Stimulated activated CD4-positive, alpha-beta T cell treated with anti-CD3 and anti-CD28 coated beads, Interleukin-12 subunit alpha, Interleukin-12 subunit beta, amount 100 ng/mL, for 48 hours (primary cell): ENCODE data around the gene PRRC2A.

Experiments used
- DNase-seq, 3 donors: peaks; one replicate each; pipeline ENCODE4 v3.0.0-alpha.2; 2020; ENCODE audit warnings: low read depth in 2 of 3, low spot score in 1 of 3

The PRRC2A gene

DNA sequence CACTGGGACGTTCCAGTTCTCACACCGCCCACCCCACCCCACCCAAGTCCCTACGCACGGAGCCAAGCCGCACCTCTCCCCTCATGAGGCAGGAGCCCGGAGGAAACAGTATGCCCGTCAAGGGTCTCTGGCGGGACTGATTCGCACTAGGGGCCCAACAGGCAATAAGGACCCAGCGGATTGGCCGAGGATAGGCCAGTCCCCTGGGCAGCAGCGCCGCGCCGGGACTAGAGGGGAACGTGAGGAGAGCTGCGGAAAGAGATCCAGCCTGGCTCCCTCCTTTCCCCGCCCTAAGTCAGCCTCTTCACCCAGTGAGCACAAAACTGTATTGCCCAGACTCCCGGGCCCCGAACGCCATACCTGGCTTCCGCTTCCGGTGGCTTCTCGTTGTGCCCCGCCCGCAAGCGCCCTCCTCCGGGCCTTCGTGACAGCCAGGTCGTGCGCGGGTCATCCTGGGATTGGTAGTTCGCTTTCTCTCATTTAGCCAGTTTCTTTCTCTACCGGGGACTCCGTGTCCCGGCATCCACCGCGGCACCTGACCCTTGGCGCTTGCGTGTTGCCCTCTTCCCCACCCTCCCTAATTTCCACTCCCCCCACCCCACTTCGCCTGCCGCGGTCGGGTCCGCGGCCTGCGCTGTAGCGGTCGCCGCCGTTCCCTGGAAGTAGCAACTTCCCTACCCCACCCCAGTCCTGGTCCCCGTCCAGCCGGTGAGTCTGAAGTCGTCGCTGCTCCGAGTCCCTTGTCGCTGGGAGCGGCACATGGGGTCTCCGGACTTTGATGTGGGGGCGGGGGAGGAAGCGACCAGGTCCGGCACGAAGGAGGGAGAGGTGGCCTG lies 45.2 kb downstream of the PRRC2A start, which contains the start of gene CSNK2B:
Gene CSNK2B (plus strand): TSS at position 580 of the 836 bp plus-strand sequence. CDS start 752 bp downstream, outside the sequence.
- DNase-seq: peak; percentile 97 to 98 (median 97)

DNA sequence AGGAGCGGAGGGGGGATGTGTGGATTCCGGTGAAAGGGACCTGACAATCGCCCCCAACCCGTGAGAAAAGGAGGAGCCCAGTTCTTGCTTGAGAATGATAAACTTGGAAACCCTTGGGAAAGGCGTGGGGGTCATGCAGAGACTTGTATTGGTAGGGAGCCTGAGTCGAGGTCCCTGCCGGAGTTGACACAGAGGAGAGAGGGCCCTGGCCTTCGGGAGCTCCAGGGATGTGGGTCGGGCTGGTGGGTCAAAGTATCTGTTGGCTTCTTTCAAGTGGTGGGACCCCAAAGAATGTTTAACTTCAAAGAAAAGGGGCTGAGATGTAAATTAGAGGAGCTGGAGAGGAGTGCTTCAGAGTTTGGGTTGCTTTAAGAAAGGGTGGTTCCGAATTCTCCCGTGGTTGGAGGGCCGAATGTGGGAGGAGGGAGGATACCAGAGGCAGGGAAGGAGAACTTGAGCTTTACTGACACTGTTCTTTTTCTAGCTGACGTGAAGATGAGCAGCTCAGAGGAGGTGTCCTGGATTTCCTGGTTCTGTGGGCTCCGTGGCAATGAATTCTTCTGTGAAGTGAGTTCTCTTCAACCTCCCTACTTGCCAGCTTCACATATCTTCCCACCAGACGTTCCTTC lies 45.9 kb downstream of the PRRC2A start:
- DNase-seq: no peak

DNA sequence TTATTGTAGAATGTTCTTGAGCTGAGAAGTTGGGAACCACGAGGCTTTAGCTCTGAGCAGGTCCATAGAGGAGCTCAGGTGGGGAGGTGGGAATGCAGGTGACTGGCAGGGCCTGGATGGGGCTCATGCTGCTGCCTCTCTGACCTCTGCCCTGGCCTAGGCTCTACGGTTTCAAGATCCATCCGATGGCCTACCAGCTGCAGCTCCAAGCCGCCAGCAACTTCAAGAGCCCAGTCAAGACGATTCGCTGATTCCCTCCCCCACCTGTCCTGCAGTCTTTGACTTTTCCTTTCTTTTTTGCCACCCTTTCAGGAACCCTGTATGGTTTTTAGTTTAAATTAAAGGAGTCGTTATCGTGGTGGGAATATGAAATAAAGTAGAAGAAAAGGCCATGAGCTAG lies 49.2 kb downstream of the PRRC2A start, which contains the start of gene LY6G5B:
Gene LY6G5B (plus strand): TSS at position 301 of the 400 bp plus-strand sequence. CDS start 975 bp downstream, outside the sequence.
- DNase-seq: no peak

DNA sequence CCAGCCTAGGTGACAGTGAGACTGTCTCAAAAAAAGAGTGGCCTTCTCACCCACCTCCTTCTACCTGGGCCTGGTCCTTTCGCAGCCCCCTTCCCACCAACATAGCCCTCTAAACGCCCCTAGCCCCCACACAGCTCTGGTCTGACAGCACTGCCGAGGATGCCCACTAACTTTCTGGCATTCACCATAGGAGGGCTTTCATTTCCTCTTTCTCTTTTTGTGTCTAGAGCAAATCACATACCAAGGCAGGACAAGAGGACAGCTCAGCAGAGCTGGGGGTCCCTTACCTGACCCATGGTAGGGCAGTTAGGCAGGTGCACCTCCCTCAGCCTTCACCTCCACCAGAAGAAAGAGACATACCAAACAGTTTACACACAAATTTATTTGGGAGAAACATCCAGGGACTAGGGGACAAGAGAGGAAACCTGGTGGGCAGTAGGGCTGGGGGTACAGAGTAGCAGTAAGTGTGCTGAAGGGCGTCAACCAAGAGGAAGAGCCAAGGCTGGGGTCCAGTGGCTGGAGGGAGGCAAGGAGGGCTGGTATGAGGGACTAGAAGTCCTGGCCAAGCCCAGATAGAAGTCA lies 55.9 kb downstream of the PRRC2A start:
- DNase-seq: no peak

DNA sequence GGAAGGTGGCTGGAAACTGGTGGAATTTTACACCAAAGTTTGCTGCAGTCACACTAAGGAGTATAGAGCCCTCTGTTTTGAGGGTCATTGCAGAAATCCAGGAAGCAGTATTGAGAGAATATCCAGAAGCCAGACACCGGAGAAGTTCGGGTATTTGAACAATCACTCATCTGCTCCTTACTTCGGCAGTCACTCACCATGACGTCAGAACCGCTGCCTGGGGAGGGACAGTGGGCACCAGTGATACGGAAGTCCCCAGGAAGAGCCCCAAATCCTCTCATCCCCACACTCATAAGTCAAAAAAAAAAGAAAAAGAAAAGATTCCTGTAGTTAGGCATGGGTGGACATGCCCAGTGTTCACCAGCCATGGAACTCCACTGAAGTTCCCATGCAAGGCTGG lies 56.4 kb downstream of the PRRC2A start:
- no peak for DNase-seq

DNA sequence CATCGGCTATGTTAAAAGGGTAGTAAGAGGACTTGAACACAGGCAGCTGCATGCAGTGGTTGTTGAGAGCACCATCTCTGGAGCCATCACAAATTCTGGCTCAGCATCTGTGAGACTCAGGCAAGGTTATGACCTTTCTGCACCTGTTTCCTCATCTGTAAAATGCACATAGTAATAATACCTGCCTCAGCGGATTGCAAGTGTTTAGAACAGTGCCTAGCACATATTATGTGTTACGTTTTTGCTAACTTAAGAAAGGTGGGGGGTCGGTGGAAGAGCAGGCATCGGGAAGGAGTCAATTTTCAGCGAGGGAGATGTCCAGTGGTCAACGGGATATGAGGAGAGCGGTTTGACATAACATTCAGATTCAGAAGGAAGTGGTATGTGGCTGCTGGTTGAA lies 57.4 kb downstream of the PRRC2A start:
- DNase-seq: no peak

DNA sequence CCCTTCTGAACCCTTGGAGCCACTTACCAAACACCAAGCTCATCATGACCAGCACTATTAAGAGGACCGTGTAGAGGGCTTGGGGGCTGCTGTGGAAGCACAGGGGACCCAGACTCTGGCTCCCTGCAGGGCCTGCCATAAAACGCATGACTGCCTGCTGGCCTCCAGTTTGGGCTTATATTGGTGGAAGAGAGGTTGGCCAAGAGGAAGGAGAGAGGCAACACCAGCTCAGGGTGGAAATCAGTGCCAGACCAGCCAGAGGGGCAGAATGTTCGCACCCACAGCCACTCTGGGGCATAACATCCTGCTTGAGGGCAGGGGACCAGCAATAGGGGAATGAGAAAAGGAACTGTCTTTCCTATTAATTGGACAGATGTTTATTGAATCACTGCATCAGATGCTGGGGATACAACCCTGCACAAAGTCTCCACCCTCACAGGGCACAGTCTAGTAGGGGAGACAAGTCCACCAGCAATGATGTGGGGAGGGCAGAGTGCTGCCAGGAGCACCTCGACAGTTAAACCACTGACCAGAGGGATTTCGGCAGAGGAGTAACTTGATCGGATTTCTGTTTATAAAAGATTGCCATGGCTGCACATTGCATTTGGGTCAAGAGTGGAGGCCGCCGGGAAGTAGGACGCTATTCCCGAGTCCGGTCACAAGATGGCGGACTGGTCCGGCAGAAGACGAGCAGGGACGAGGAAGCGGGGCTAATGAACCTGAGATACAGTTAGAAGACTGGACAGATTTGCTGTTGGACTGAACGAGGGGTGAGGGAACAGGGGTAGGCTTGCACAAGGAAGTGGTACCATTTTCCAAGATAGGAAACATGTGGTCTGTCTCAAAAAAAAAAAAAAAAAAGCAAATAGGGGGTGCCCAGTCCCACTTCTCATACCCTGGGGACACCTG lies 60.0 kb downstream of the PRRC2A start, which contains the start of gene LY6G5C:
Gene LY6G5C (minus strand): TSS at position 842 of the 909 bp plus-strand sequence. CDS start 694 bp downstream, at position 148.
- DNase-seq: peak; percentile 45 to 62 (median 58)

DNA sequence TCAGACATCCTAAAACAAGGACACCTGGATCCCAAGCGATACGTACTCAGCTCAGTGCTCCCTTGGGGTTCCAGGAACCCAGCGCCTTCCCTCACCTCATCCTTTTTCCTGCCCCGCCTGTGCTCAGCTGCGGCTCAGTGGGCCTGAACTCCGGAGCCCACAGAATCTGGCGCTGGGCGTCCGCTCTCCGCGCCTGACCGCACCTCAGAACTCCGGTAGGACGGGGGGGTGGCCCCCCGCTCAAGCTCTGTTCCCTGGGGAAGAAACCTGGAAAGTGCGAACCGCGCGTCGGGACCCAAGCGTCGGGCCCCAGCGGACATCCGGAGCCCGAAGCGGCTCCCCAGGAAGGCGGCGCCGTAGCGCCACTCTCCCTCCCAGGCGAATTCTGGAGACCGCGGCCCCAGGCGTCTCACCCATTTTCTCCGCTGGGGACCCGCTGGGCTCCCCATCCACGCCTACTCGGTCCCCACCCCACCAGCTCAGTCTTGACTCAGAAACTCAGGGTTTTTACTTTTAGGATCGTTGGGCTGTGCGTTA lies 60.7 kb downstream of the PRRC2A start:
- DNase-seq: peak in 2 of 3 donors; percentile 12 to 42

DNA sequence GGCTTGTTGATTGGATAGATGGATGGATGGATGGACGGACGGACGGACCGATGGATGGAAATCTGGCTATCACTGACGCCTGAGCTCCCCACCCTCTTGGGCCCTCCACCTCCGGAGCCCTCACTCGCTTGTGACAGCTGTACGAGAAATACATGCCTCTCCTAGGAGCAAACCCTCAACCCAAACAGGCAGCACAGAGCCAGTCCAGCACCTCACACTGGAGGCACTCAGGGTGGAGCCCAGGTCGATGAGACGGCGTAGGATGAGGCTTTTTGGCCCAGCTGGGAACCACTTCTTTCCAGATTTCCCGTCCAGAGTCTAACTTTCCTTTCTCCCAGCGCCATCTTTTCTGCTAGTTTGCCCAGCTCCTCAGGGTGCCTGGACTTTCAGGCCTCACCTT lies 63.1 kb downstream of the PRRC2A start:
- DNase-seq: no peak

DNA sequence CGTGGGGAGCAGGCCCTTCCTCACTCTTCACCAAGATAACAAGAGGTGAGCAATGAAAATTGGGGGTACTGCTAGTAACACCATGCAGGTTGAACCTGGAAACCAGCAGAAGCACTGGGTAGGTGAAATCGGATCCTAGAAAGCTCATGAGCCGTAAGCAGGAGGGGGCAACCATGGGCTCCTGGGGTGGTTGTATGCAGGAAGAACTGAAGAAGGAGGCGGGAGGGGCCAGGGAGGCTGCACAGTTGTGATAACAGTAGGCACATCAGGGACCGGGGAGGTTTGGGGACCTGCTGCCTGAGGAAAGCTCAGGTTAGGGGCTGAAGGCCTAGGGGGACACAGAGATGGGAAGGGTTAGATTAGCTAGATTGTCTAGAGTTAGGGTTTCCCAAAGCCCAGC lies 66.0 kb downstream of the PRRC2A start:
- DNase-seq: no peak

DNA sequence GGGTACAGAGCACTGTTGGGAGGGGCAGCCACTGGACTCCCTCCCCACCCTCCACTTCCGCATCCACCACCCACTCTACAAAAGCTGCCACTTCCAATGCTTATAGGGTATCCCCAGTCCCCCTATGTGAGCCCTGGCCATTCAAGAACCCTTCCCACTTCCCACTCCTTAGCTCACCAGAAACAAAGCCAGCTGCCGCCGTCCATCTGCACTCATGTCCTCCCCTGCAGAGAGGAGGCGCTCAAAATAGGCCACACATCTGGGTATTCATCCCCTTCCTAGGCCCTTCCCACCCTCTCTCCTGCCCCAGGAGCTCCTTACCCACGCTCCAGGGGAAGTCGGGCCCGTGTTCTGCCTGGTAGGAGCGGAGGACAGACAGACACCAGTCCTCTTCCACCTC lies 66.8 kb downstream of the PRRC2A start:
- no peak for DNase-seq
